Kidney (tissue), 22 donors: ENCODE data around the gene SLC12A7. TPM values are rescaled to one million over a fixed set of nuclear protein-coding genes. Genes with fewer than 3 reads are reported as not detected.
A peak's percentile ranks its signal among the peaks of the same experiment; 100 is the strongest.

Experiments
- DNase-seq, 5 donors: peaks; one replicate each; pipeline ENCODE4 v3.0.0-alpha.2; 2013 to 2020
- FAIRE-seq: peaks from 2 replicates; lab custom pipeline; 2012; peaks lifted over from hg19 to GRCh38; lab: Jason Lieb, UNC
- H3K27ac ChIP-seq, 2 donors: one replicate each; pipeline ENCODE4 v1.7.0; 2013; ENCODE audit warnings: low read depth in 2 of 2, low read length in 2 of 2, inconsistent platforms in 1 of 2
- H3K27me3 ChIP-seq: one replicate; pipeline ENCODE4 v1.7.1; 2013; ENCODE audit warnings: low read length, inconsistent platforms; ENCODE audit not compliant: control insufficient read depth, insufficient read depth
- H3K36me3 ChIP-seq, 3 donors: one replicate each; pipeline versions ENCODE4 v1.7.0 to v1.7.1; 2013; ENCODE audit warnings: low read length in 3 of 3, control low read depth in 1 of 3, inconsistent platforms in 1 of 3; ENCODE audit not compliant: insufficient read depth in 3 of 3, control insufficient read depth in 2 of 3
- H3K4me1 ChIP-seq, 3 donors: one replicate each; pipeline versions ENCODE4 v1.7.0 to v1.7.1; 2013; ENCODE audit warnings: low read length in 3 of 3, inconsistent platforms in 1 of 3, low read depth in 1 of 3; ENCODE audit not compliant: control insufficient read depth in 2 of 3, insufficient read depth in 2 of 3
- H3K4me3 ChIP-seq, 3 donors: one replicate each; pipeline versions ENCODE4 v1.7.0 to v1.8.1; 2013; ENCODE audit warnings: low read length in 3 of 3, control low read depth in 1 of 3, inconsistent platforms in 1 of 3
- H3K9ac ChIP-seq, 3 donors: one replicate each; pipeline versions ENCODE4 v1.7.0 to v1.7.1; 2013; ENCODE audit warnings: low read length in 3 of 3, control low read depth in 1 of 3, inconsistent platforms in 1 of 3
- H3K9me3 ChIP-seq, 3 donors: one replicate each; pipeline versions ENCODE4 v1.7.0 to v1.7.1; 2013; ENCODE audit warnings: low read length in 3 of 3, control low read depth in 1 of 3, inconsistent platforms in 1 of 3; ENCODE audit not compliant: control insufficient read depth in 2 of 3, insufficient read depth in 1 of 3
- CTCF ChIP-seq: IDR thresholded peaks from 3 replicates; pipeline ENCODE4 v1.5.1; 2012; ENCODE audit warnings: mild to moderate bottlenecking, moderate library complexity, borderline replicate concordance; ENCODE audit not compliant: insufficient read depth; ENCODE audit errors: extremely low read depth
- intact Hi-C: fragments of 100-400 bp; cut with DNase I; formaldehyde crosslinking; loops from one replicate; pipeline ENCODE4 v1.11.1; 2022
- long read RNA-seq, 10 donors: library from polyadenylated mRNA in 1 of 10; unstranded in 1 of 10; transcript quantifications; one replicate each; pipeline ENCODE4 v2.0.0 and lab custom pipeline, GENCODE V29; 2021 to 2026
- polyA plus RNA-seq: library from polyadenylated mRNA; stranded (reverse); fragments of 350-450 nt; fragmentation: Illumina TruSeq; extraction: RNeasy Lipid Tissue Mini Kit (QIAGEN cat#74804); gene quantifications from one replicate; pipeline ENCODE4 v1.2.3, GENCODE V29; 2014; ENCODE audit warnings: low read depth, low replicate concordance; ENCODE audit not compliant: insufficient read depth
- total RNA-seq: library from RNA; stranded (reverse); fragmentation: NEBNext Ultra II Directional; extraction: Animal tissue kit (Norgen Biotek cat#: 25700); gene quantifications from one replicate; pipeline ENCODE4 v1.2.1, GENCODE V29; 2021
- donor health status: control.
- donor health status: control.
- donor health status: control.
- donor health status: control.
- donor health status: control.
- donor health status: DM: yes; HTN: yes; CAD: no.
- donor health status: Normal renal cell carcinoma (clear cell type).

SLC12A7 gene
- total RNA-seq = 92.9 TPM
- polyA plus RNA-seq = 28.2 TPM
- long read RNA-seq, donor 1, full-length matches to known transcripts = 4 of 4 reads
- long read RNA-seq, donor 1, partial matches to known transcripts = 0 of 4 reads
- long read RNA-seq, donor 1, other reads (novel, unspliced or antisense) = 0 of 4 reads
- long read RNA-seq, donor 2, full-length matches to known transcripts = 1 of 1 reads
- long read RNA-seq, donor 2, partial matches to known transcripts = 0 of 1 reads
- long read RNA-seq, donor 2, other reads (novel, unspliced or antisense) = 0 of 1 reads
- long read RNA-seq, donor 3 = 0 reads
- long read RNA-seq, donor 4, full-length matches to known transcripts = 3 of 3 reads
- long read RNA-seq, donor 4, partial matches to known transcripts = 0 of 3 reads
- long read RNA-seq, donor 4, other reads (novel, unspliced or antisense) = 0 of 3 reads
- long read RNA-seq, donor 5 = 0 reads
- long read RNA-seq, donor 6 = 0 reads
- long read RNA-seq, donor 7, full-length matches to known transcripts = 17 of 118 reads
- long read RNA-seq, donor 7, partial matches to known transcripts = 37 of 118 reads
- long read RNA-seq, donor 7, other reads (novel, unspliced or antisense) = 64 of 118 reads
- long read RNA-seq, donor 8, full-length matches to known transcripts = 1 of 1 reads
- long read RNA-seq, donor 8, partial matches to known transcripts = 0 of 1 reads
- long read RNA-seq, donor 8, other reads (novel, unspliced or antisense) = 0 of 1 reads
- long read RNA-seq, donor 9, partial matches to known transcripts = 0 of 1 reads
- long read RNA-seq, donor 9, other reads (novel, unspliced or antisense) = 0 of 1 reads
- long read RNA-seq, donor 10, full-length matches to known transcripts = 1 of 1 reads
- long read RNA-seq, donor 10, partial matches to known transcripts = 0 of 1 reads
- long read RNA-seq, donor 10, other reads (novel, unspliced or antisense) = 0 of 1 reads

GRCh38 chr5:1111727-1112289 lies at the start of gene SLC12A7:
Gene SLC12A7, minus strand, starts transcription at chr5:1112063. Its CDS starts 72 bp downstream, at chr5:1111991.
- no peaks in the 10 kb centered on the region for H3K36me3 ChIP-seq
- DNase-seq (peak in 4 of 5 donors; percentile 61 to 84 (median 70)), FAIRE-seq (no peak)
- H3K9me3 ChIP-seq = no peaks in the 10 kb centered on the region
- peaks cover 0 to 31% (median 11%) of the 10 kb centered on the region in 3 donors for H3K4me1 ChIP-seq
- H3K4me3 ChIP-seq = peak within 1 kb of the TSS; percentile 30 to 86 (median 54)
- peak within 1 kb of the TSS; percentile 11 to 97 (median 79) for H3K9ac ChIP-seq
- H3K27ac ChIP-seq = peak within 1 kb of the TSS; percentile 93 to 97
- TF ChIP-seq CTCF = no peak
- intact Hi-C loops = no loop called here
- H3K27me3 ChIP-seq = no peaks in the 10 kb centered on the region

GRCh38 chr5:1161108-1161832 lies 49.4 kb upstream of the SLC12A7 start:
- Histone ChIP-seq H3K9ac (no peak overlapping the region), H3K27me3 (no peaks in the 10 kb centered on the region), H3K36me3 (no peaks in the 10 kb centered on the region), H3K9me3 (no peaks in the 10 kb centered on the region), H3K4me3 (no peak overlapping the region), H3K27ac (no peak overlapping the region), H3K4me1 (peaks cover 0 to 2% (median 0%) of the 10 kb centered on the region in 3 donors)
- DNase-seq (no peak), FAIRE-seq (no peak)
- no peak for TF ChIP-seq CTCF
- intact Hi-C loops = no loop called here

GRCh38 chr5:1159774-1160406 lies 48.0 kb upstream of the SLC12A7 start:
- intact Hi-C loops = loop anchor here (10.0 kb wide), 1 partner anchor 225 kb away; no protein-coding TSS in a partner anchor
- H3K9me3 ChIP-seq = no peaks in the 10 kb centered on the region
- H3K27me3 ChIP-seq = no peaks in the 10 kb centered on the region
- peaks cover 0 to 2% (median 0%) of the 10 kb centered on the region in 3 donors for H3K4me1 ChIP-seq
- TF ChIP-seq CTCF = no peak
- no peak overlapping the region for H3K9ac ChIP-seq
- H3K4me3 ChIP-seq = no peak overlapping the region
- no peak for DNase-seq
- H3K36me3 ChIP-seq = no peaks in the 10 kb centered on the region
- FAIRE-seq = no peak
- no peak overlapping the region for H3K27ac ChIP-seq
